HCT116 (cell line): ENCODE data around the gene ACHE. TPM values are rescaled to one million over a fixed set of nuclear protein-coding genes. Genes with fewer than 3 reads are reported as not detected.

ENCODE experiments used
- ATAC-seq: fragments of 200-7000 bp; cut with Tn5 transposase; 2 replicates; pipeline ENCODE4 v1.9.1; 2020; ENCODE audit warnings: mild to moderate bottlenecking, moderate library complexity
- BruUV-seq: library from RNA; stranded (reverse); fragments of 400-500 nt; replicated peaks from 2 replicates; lab custom pipeline; 2021; lab: Mats Ljungman, UMichigan
- CTCF ChIA-PET: fragments of 300-600 bp; sonication (Branson Sonifier 250); formaldehyde crosslinking; loops from one replicate; lab custom pipeline; 2021; ENCODE audit warnings: antibody characterized with exemption; lab: Charles Lee
- POLR2A ChIA-PET: fragments of 300-600, 350-600 bp; sonication (Branson Sonifier 250); formaldehyde crosslinking; loops from one replicate; lab custom pipeline; 2021; ENCODE audit warnings: antibody characterized with exemption; lab: Charles Lee
- RAD21 ChIA-PET, 2 experiments: fragments of 300-600 bp; sonication (Branson Sonifier 250); formaldehyde crosslinking; loops; one replicate each; lab custom pipeline; 2023; ENCODE audit warnings: low total read pairs in 2 of 2; ENCODE audit not compliant: uncharacterized antibody in 2 of 2, unreplicated experiment in 2 of 2, low non-redundant PET in 1 of 2; lab: Charles Lee
- DNase-seq: peaks from one replicate; pipeline ENCODE4 v3.0.0-alpha.2; 2010; ENCODE audit warnings: low read depth, low spot score
- H2AFZ ChIP-seq: fragments of 200-600 bp; shearing (Covaris generic), sonication (generic); 2 replicates; pipeline ENCODE4 v1.6.1; 2017; ENCODE audit warnings: low read depth, mixed run types, mixed read lengths, antibody characterized with exemption, low read length; ENCODE audit not compliant: poor library complexity, severe bottlenecking
- H3K27ac ChIP-seq: 2 replicates; pipeline ENCODE4 v1.5.1; 2012; ENCODE audit warnings: low read depth, low read length
- H3K27me3 ChIP-seq: fragments of 200-600 bp; sonication (generic); 2 replicates; pipeline ENCODE4 v1.6.1; 2016; ENCODE audit warnings: mixed run types, low read length, mixed read lengths; ENCODE audit not compliant: insufficient read depth
- H3K36me3 ChIP-seq, 2 experiments: fragments of 200-500 bp in 1 of 2; fragments of 200-600 bp in 1 of 2; sonication (Bioruptor generic) in 1 of 2; sonication (generic) in 1 of 2; 2 replicates each; pipeline versions ENCODE4 v1.5.1 to v1.6.1; 2014 to 2016; ENCODE audit warnings: low read length in 2 of 2, inconsistent platforms in 1 of 2, mixed read lengths in 1 of 2, mixed run types in 1 of 2; ENCODE audit not compliant: insufficient read depth in 2 of 2, control insufficient read depth in 1 of 2
- H3K4me1 ChIP-seq, 2 experiments: fragments of 200-600 bp in 1 of 2; sonication (generic) in 1 of 2; 2 replicates each; pipeline versions ENCODE4 v1.5.1 to v1.6.1; 2012 to 2017; ENCODE audit warnings: low read length in 2 of 2, inconsistent platforms in 1 of 2, mild to moderate bottlenecking in 1 of 2, mixed read lengths in 1 of 2, mixed run types in 1 of 2, moderate library complexity in 1 of 2; ENCODE audit not compliant: insufficient read depth in 2 of 2, control insufficient read depth in 1 of 2
- H3K4me2 ChIP-seq: fragments of 200-600 bp; sonication (generic); 2 replicates; pipeline ENCODE4 v1.6.1; 2017; ENCODE audit warnings: mixed run types, low read length, mixed read lengths
- H3K4me3 ChIP-seq, 2 experiments: fragments of 200-600 bp in 1 of 2; sonication (generic) in 1 of 2; replicated peaks in 1 of 2; 2 replicates each; pipeline ENCODE4 v1.5.1; 2011 to 2016; ENCODE audit warnings: low read length in 2 of 2, control low read depth in 1 of 2, low read depth in 1 of 2, mild to moderate bottlenecking in 1 of 2, mixed read lengths in 1 of 2, mixed run types in 1 of 2
- H3K79me2 ChIP-seq: fragments of 200-600 bp; sonication (generic); 2 replicates; pipeline ENCODE4 v1.6.1; 2017; ENCODE audit warnings: mild to moderate bottlenecking, mixed run types, low read length, moderate library complexity, mixed read lengths; ENCODE audit not compliant: insufficient read depth
- H3K9ac ChIP-seq: fragments of 200-600 bp; sonication (generic); 2 replicates; pipeline ENCODE4 v1.6.1; 2016; ENCODE audit warnings: low read length, mixed read lengths
- H3K9me2 ChIP-seq: fragments of 200-600 bp; sonication (generic), shearing (Covaris generic); 2 replicates; pipeline ENCODE4 v1.6.1; 2017; ENCODE audit warnings: mixed run types, mild to moderate bottlenecking, moderate library complexity; ENCODE audit not compliant: insufficient read depth
- H3K9me3 ChIP-seq, 2 experiments: fragments of 200-500 bp in 1 of 2; fragments of 200-600 bp in 1 of 2; sonication (Bioruptor generic) in 1 of 2; sonication (generic) in 1 of 2; 2 replicates each; pipeline ENCODE4 v1.6.1; 2014 to 2017; ENCODE audit warnings: low read length in 2 of 2, mixed read lengths in 2 of 2, inconsistent platforms in 1 of 2, low read depth in 1 of 2, mild to moderate bottlenecking in 1 of 2, mixed run types in 1 of 2, moderate library complexity in 1 of 2; ENCODE audit not compliant: control insufficient read depth in 1 of 2, insufficient read depth in 1 of 2
- H4K20me1 ChIP-seq: fragments of 200-600 bp; sonication (generic), shearing (Covaris generic); 2 replicates; pipeline ENCODE4 v1.6.1; 2017; ENCODE audit warnings: mixed run types, mild to moderate bottlenecking, moderate library complexity; ENCODE audit not compliant: insufficient read depth
- EGR1 ChIP-seq: IDR thresholded peaks from 2 replicates; pipeline ENCODE4 v1.6.1; 2012; ENCODE audit warnings: low read depth
- EZH2 ChIP-seq: fragments of 200-600 bp; sonication (generic); IDR thresholded peaks from 2 replicates; pipeline ENCODE4 v1.6.1; 2017; ENCODE audit warnings: antibody characterized with exemption, mixed run types
- EZH2phosphoT487 ChIP-seq: fragments of 200-600 bp; IDR thresholded peaks from 2 replicates; pipeline ENCODE4 v1.6.1; 2018; ENCODE audit warnings: antibody characterized with exemption, borderline replicate concordance
- JUND ChIP-seq: IDR thresholded peaks from 2 replicates; pipeline ENCODE4 v1.6.1; 2012
- POLR2AphosphoS5 ChIP-seq: IDR thresholded peaks from 2 replicates; pipeline ENCODE4 v1.6.1; 2011; ENCODE audit warnings: mild to moderate bottlenecking, low read depth, low read length, moderate library complexity
- RAD21 ChIP-seq: IDR thresholded peaks from 2 replicates; pipeline ENCODE4 v1.6.1; 2012; ENCODE audit warnings: low read depth, mild to moderate bottlenecking
- REST ChIP-seq: IDR thresholded peaks from 2 replicates; pipeline ENCODE4 v1.6.1; 2012; ENCODE audit warnings: low read depth
- TCF7L2 ChIP-seq: IDR thresholded peaks from 2 replicates; pipeline ENCODE4 v1.7.0; 2011; ENCODE audit warnings: borderline replicate concordance, inconsistent platforms; ENCODE audit not compliant: insufficient read depth, insufficient read length; ENCODE audit errors: extremely low read depth
- ZFX ChIP-seq: fragments of 450-650 bp; IDR thresholded peaks from 2 replicates; pipeline ENCODE4 v1.6.1; 2017
- intact Hi-C: fragments of 100-400 bp; cut with micrococcal nuclease; formaldehyde crosslinking; loops from 2 replicates; pipeline ENCODE4 v1.10.0; 2022
- total RNA-seq: library from RNA; stranded (reverse); gene quantifications from one replicate; pipeline ENCODE4 v1.2.1, GENCODE V29; 2021; ENCODE audit not compliant: unreplicated experiment

ACHE gene
- total RNA-seq, 1 experiment from 2014 or later: 1.8 TPM

DNA sequence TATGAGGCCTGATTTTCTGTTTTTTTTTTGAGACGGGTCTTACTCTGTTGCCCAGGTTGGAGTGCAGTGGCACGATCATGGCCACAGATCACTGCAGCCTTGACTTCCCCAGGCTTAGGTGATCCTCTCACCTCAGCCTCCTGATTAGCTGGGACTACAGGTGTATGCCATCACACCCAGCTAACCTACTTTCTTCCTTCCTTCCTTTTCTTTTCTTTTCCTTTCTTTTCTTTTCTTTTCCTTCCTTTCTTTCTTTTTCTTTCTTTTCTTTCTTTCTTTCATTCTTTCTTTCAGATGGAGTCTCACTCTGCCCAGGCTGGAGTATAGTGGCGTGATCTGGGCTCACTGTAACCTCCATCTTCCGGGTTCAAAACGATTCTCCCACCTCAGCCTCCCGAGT is 17.0 kb downstream of the ACHE start:
- Histone ChIP-seq H3K27ac (no peak overlapping the region), H3K4me2 (no peak overlapping the region), H2AFZ (no peak overlapping the region), H3K79me2 (peaks cover 93% of the 10 kb centered on the region), H4K20me1 (peaks cover 15% of the 10 kb centered on the region; the same call in 1 of the 2 replicates), H3K9me2 (no peaks in the 10 kb centered on the region), H3K27me3 (no peaks in the 10 kb centered on the region), H3K4me1 (peaks cover 12 to 22% of the 10 kb centered on the region in 2 experiments), H3K4me3 (no peak overlapping the region), H3K36me3 (peaks cover 36 to 70% of the 10 kb centered on the region in 2 experiments), H3K9me3 (no peaks in the 10 kb centered on the region), H3K9ac (no peak overlapping the region)
- ATAC-seq (no peak), DNase-seq (no peak)
- ChIA-PET POLR2A (interaction anchor here (0.8 kb wide), 1 partner anchor 11 kb away, joined by 3 read pairs; the partner anchor contains the start of gene UFSP1), RAD21 (no interaction called here), CTCF (no interaction called here)
- no TSS peak for BruUV-seq
- intact Hi-C loops: no loop called here
- TF ChIP-seq ZFX: no peak
- no peak for TF ChIP-seq EZH2
- no peak for TF ChIP-seq EZH2phosphoT487
- no peak for TF ChIP-seq TCF7L2
- TF ChIP-seq EGR1: no peak
- TF ChIP-seq REST: no peak
- no peak for TF ChIP-seq RAD21
- no peak for TF ChIP-seq POLR2AphosphoS5
- no peak for TF ChIP-seq JUND
